GM23248 (cell line): ENCODE results near the gene EVPL.

Source experiments
- EZH2 ChIP-seq: fragments of 200-600 bp; sonication (generic); IDR thresholded peaks from 2 replicates; pipeline ENCODE4 v1.6.1; 2018; ENCODE audit warnings: antibody characterized with exemption, mild to moderate bottlenecking; ENCODE audit not compliant: insufficient read depth, poor library complexity, severe bottlenecking
- EZH2phosphoT487 ChIP-seq: fragments of 200-600 bp; sonication (generic); IDR thresholded peaks from 2 replicates; pipeline ENCODE4 v1.6.1; 2018; ENCODE audit warnings: antibody characterized with exemption, moderate library complexity, mild to moderate bottlenecking, low read depth; ENCODE audit not compliant: insufficient read depth

DNA sequence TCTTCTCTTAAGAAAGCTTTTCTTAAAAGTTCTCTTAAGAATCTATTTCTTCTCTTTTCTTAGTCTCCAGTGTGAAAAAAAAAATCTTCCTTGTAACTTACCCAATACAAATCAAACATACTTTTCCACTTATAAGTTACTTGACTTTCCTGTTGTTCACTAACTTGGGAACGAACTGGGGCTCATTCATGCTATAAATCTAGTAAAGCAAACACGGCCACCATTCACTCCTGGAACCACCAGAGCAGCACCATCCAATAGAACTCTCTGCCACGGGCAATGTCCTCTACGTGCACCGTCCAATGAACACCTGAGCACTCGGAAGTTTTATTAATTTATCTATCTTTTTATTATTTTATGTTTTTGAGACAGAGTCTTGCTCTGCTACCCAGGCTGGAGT is 24.5 kb upstream of the EVPL start:
- TF ChIP-seq EZH2phosphoT487 (no peak), EZH2 (no peak)
